SU-DHL-6 (cell line): Measurements from ENCODE around the gene CD96.
"Not testable (repeated sequence)": the region's sequence is repeated elsewhere in the genome, so short reads cannot be mapped to it uniquely, and the experiment has no call there.

ENCODE experiments used
- CTCF ChIP-seq: fragments of 200-600 bp; sonication (generic); IDR thresholded peaks from one replicate; pipeline ENCODE4 v1.5.1; 2017; ENCODE audit warnings: antibody characterized with exemption, mild to moderate bottlenecking, low read length, moderate library complexity; ENCODE audit not compliant: insufficient read depth, poor library complexity, severe bottlenecking
- EZH2phosphoT487 ChIP-seq: fragments of 200-600 bp; sonication (generic), shearing (Covaris generic); conservative IDR thresholded peaks from 2 replicates; pipeline ENCODE4 v1.6.1; 2018; ENCODE audit warnings: mild to moderate bottlenecking, antibody characterized with exemption, low read length, moderate library complexity, mixed read lengths

GRCh38 chr3:111672461-111672860 lies 130.5 kb downstream of the CD96 start:
- TF ChIP-seq CTCF, EZH2phosphoT487: not testable (repeated sequence)
